Nephron progenitor cell (in vitro differentiated cells): ENCODE measurements around the gene FAM120A.

ENCODE experiments used
- DNase-seq: peaks from one replicate; pipeline ENCODE4 v3.0.0; 2021
- H3K27ac Mint-ChIP-seq: 2 replicates; pipeline ENCODE4 v1.8.0; 2021; ENCODE audit warnings: mild to moderate bottlenecking, moderate library complexity, mixed read lengths
- H3K27me3 Mint-ChIP-seq: 2 replicates; pipeline ENCODE4 v1.8.0; 2021; ENCODE audit warnings: mild to moderate bottlenecking, low read depth, mixed read lengths; ENCODE audit not compliant: poor library complexity
- H3K36me3 Mint-ChIP-seq: 2 replicates; pipeline ENCODE4 v1.8.0; 2021; ENCODE audit warnings: low read depth, mixed read lengths
- H3K4me1 Mint-ChIP-seq: 2 replicates; pipeline ENCODE4 v1.8.0; 2021; ENCODE audit warnings: mixed read lengths
- H3K4me3 Mint-ChIP-seq: 2 replicates; pipeline ENCODE4 v1.8.0; 2021; ENCODE audit warnings: mild to moderate bottlenecking, moderate library complexity, mixed read lengths
- H3K9me3 Mint-ChIP-seq: 2 replicates; pipeline ENCODE4 v1.8.0; 2021; ENCODE audit warnings: mild to moderate bottlenecking, moderate library complexity, mixed read lengths
- TF ChIP-seq, protein P1 (sequence below): fragments of 200-600 bp; sonication (generic); IDR thresholded peaks from 2 replicates; pipeline ENCODE4 v1.5.0; 2021; ENCODE audit warnings: antibody characterized with exemption

Gene FAM120A

GRCh38 chr9:93560991-93561390, 109.5 kb downstream of the FAM120A start:
- DNase-seq, result no peak

GRCh38 chr9:93562157-93562556, 110.7 kb downstream of the FAM120A start:
- DNase-seq, result no peak
- H3K27me3 Mint-ChIP-seq, result no peaks in the 10 kb centered on the region
- H3K36me3 Mint-ChIP-seq, result peaks cover 45% of the 10 kb centered on the region
- no peak overlapping the region for H3K27ac Mint-ChIP-seq
- H3K4me1 Mint-ChIP-seq, result peaks cover 18% of the 10 kb centered on the region
- H3K9me3 Mint-ChIP-seq, result no peaks in the 10 kb centered on the region
- TF ChIP-seq, protein P1, sequence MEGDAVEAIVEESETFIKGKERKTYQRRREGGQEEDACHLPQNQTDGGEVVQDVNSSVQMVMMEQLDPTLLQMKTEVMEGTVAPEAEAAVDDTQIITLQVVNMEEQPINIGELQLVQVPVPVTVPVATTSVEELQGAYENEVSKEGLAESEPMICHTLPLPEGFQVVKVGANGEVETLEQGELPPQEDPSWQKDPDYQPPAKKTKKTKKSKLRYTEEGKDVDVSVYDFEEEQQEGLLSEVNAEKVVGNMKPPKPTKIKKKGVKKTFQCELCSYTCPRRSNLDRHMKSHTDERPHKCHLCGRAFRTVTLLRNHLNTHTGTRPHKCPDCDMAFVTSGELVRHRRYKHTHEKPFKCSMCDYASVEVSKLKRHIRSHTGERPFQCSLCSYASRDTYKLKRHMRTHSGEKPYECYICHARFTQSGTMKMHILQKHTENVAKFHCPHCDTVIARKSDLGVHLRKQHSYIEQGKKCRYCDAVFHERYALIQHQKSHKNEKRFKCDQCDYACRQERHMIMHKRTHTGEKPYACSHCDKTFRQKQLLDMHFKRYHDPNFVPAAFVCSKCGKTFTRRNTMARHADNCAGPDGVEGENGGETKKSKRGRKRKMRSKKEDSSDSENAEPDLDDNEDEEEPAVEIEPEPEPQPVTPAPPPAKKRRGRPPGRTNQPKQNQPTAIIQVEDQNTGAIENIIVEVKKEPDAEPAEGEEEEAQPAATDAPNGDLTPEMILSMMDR, result no peak
- H3K4me3 Mint-ChIP-seq, result no peak overlapping the region

More at GRCh38 chr9:93560991-93561390, 109.5 kb downstream of the FAM120A start:
- Mint-ChIP-seq H3K9me3 (no peaks in the 10 kb centered on the region), H3K36me3 (peaks cover 55% of the 10 kb centered on the region), H3K27me3 (no peaks in the 10 kb centered on the region), H3K4me3 (no peak overlapping the region), H3K4me1 (peaks cover 10% of the 10 kb centered on the region), H3K27ac (no peak overlapping the region)
- TF ChIP-seq, protein P1, result no peak

DNA sequence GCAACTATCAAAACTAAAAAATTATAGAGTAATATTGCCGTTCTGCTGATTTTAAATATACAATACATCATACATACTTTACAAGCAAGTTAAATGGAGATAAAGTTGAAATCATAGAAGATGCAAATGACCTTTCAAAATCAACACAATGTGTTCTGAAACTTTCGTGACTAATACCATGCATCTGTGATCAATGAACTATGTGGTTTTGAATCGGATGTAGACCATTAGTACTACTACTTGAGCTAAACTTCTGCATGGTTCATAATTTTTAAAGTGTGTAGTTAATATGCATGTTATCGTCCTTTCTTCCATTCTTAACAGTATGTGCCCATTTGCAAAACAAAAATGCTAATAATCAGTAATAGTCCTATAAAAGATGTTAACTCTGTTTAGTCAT, 113.6 kb downstream of the FAM120A start:
- DNase-seq, result no peak
- H3K4me1 Mint-ChIP-seq, result peaks cover 19% of the 10 kb centered on the region
- no peak overlapping the region for H3K4me3 Mint-ChIP-seq
- TF ChIP-seq, protein P1, result no peak
- H3K27me3 Mint-ChIP-seq, result no peaks in the 10 kb centered on the region
- peaks cover 23% of the 10 kb centered on the region for H3K36me3 Mint-ChIP-seq
- no peak overlapping the region for H3K27ac Mint-ChIP-seq
- peaks cover under 1% of the 10 kb centered on the region for H3K9me3 Mint-ChIP-seq

GRCh38 chr9:93566408-93567270, 115.2 kb downstream of the FAM120A start:
- H3K4me3 Mint-ChIP-seq, result peak overlapping the region; percentile 82
- peaks cover 16% of the 10 kb centered on the region for H3K9me3 Mint-ChIP-seq
- TF ChIP-seq, protein P1, result peak; percentile 87
- peak overlapping the region; percentile 96 for H3K27ac Mint-ChIP-seq
- H3K27me3 Mint-ChIP-seq, result no peaks in the 10 kb centered on the region
- peaks cover 37% of the 10 kb centered on the region for H3K36me3 Mint-ChIP-seq
- DNase-seq, result peak; percentile 100
- peaks cover 19% of the 10 kb centered on the region for H3K4me1 Mint-ChIP-seq

GRCh38 chr9:93567271-93567959, 115.9 kb downstream of the FAM120A start:
- DNase-seq, result no peak
- peaks cover 29% of the 10 kb centered on the region for H3K36me3 Mint-ChIP-seq
- H3K9me3 Mint-ChIP-seq, result peaks cover 20% of the 10 kb centered on the region
- peaks cover 19% of the 10 kb centered on the region for H3K4me1 Mint-ChIP-seq
- H3K4me3 Mint-ChIP-seq, result peak overlapping the region; percentile 82
- TF ChIP-seq, protein P1, result no peak
- H3K27me3 Mint-ChIP-seq, result no peaks in the 10 kb centered on the region
- H3K27ac Mint-ChIP-seq, result peak overlapping the region; percentile 96
